Hepatocyte (in vitro differentiated cells): ENCODE results near the gene GUCD1. TPM values are rescaled to one million over a fixed set of nuclear protein-coding genes. Genes with fewer than 3 reads are reported as not detected.

ENCODE experiments used
- DNase-seq: peaks from one replicate; pipeline ENCODE4 v3.0.0-alpha.2; 2016; ENCODE audit warnings: low spot score
- H2AFZ ChIP-seq: fragments of 200-600 bp; sonication (generic); 2 replicates; pipeline ENCODE4 v1.6.0; 2016; ENCODE audit warnings: antibody characterized with exemption, mild to moderate bottlenecking
- H3K27ac ChIP-seq: fragments of 200-600 bp; sonication (generic); 2 replicates; pipeline ENCODE4 v1.5.1; 2016; ENCODE audit warnings: mild to moderate bottlenecking
- H3K27me3 ChIP-seq: fragments of 200-600 bp; sonication (generic); 2 replicates; pipeline ENCODE4 v1.6.1; 2016
- H3K36me3 ChIP-seq: fragments of 200-600 bp; sonication (generic); replicated peaks from 2 replicates; pipeline ENCODE4 v1.5.1; 2016; ENCODE audit warnings: low read depth; ENCODE audit not compliant: insufficient read depth
- H3K4me1 ChIP-seq: fragments of 200-600 bp; sonication (generic); 2 replicates; pipeline ENCODE4 v1.5.1; 2016; ENCODE audit warnings: mild to moderate bottlenecking, moderate library complexity; ENCODE audit not compliant: insufficient read depth
- H3K4me2 ChIP-seq: fragments of 200-600 bp; sonication (generic); 2 replicates; pipeline ENCODE4 v1.6.0; 2016
- H3K4me3 ChIP-seq: fragments of 200-600 bp; sonication (generic); 2 replicates; pipeline ENCODE4 v1.5.1; 2016; ENCODE audit warnings: mild to moderate bottlenecking
- H3K79me2 ChIP-seq: fragments of 200-600 bp; sonication (generic); 2 replicates; pipeline ENCODE4 v1.6.0; 2017; ENCODE audit warnings: mild to moderate bottlenecking
- H3K9me2 ChIP-seq: fragments of 200-600 bp; sonication (generic); replicated peaks from 2 replicates; pipeline ENCODE4 v1.6.0; 2017; ENCODE audit warnings: mild to moderate bottlenecking; ENCODE audit not compliant: insufficient read depth
- H3K9me3 ChIP-seq: fragments of 200-600 bp; sonication (generic); 2 replicates; pipeline ENCODE4 v1.5.1; 2016; ENCODE audit warnings: low read depth, mild to moderate bottlenecking
- H4K20me1 ChIP-seq: fragments of 200-600 bp; sonication (generic); 2 replicates; pipeline ENCODE4 v1.6.0; 2016; ENCODE audit warnings: mild to moderate bottlenecking; ENCODE audit not compliant: insufficient read depth, poor library complexity, severe bottlenecking
- CTCF ChIP-seq: fragments of 200-600 bp; sonication (generic); IDR thresholded peaks from 2 replicates; pipeline ENCODE4 v1.5.1; 2016; ENCODE audit warnings: antibody characterized with exemption, mild to moderate bottlenecking; ENCODE audit not compliant: poor library complexity
- EZH2 ChIP-seq: fragments of 200-600 bp; sonication (generic); IDR thresholded peaks from 2 replicates; pipeline ENCODE4 v1.6.1; 2016; ENCODE audit warnings: antibody characterized with exemption, mild to moderate bottlenecking, borderline replicate concordance
- EZH2phosphoT487 ChIP-seq: fragments of 200-600 bp; sonication (generic); IDR thresholded peaks from one replicate; pipeline ENCODE4 v1.6.1; 2018; ENCODE audit warnings: antibody characterized with exemption, mild to moderate bottlenecking, low read depth, moderate library complexity; ENCODE audit not compliant: unreplicated experiment, severe bottlenecking
- WGBS: methylation state at CpG from one replicate; pipeline ENCODE4 v1.1.6; 2016; ENCODE audit warnings: low lambda C conversion rate; ENCODE audit errors: missing lambda C conversion rate; 5-methylcytosine and 5-hydroxymethylcytosine counted together
- polyA plus RNA-seq: library from polyadenylated mRNA; unstranded; fragments of >200 nt; fragmentation: Nextera tagmentation; extraction: Ambion mirVana; gene quantifications from 2 replicates; pipeline ENCODE4 v1.2.1, GENCODE V29; 2016
- total RNA-seq: library from RNA; depleted of rRNA; stranded (reverse); fragments of >200 nt; gene quantifications from 2 replicates; pipeline ENCODE4 v1.2.3, GENCODE V29; 2014

The GUCD1 gene
- total and polyA plus RNA-seq, 2 experiments from 2014 or later = 102 to 149 TPM

- Histone ChIP-seq H3K79me2 (no peaks in the 10 kb centered on the region), H3K36me3 (no peaks in the 10 kb centered on the region), H3K9me2 (no peaks in the 10 kb centered on the region), H4K20me1 (no peaks in the 10 kb centered on the region), H3K27ac (peak overlapping the region; percentile 56), H2AFZ (no peak overlapping the region), H3K9me3 (no peaks in the 10 kb centered on the region), H3K4me1 (peaks cover 30% of the 10 kb centered on the region), H3K4me2 (no peak overlapping the region), H3K4me3 (no peak overlapping the region), H3K27me3 (no peaks in the 10 kb centered on the region)
- DNase-seq = peak; percentile 52
- 64% methylated on average over 16 of the region's 16 CpGs for WGBS
- no peak for TF ChIP-seq CTCF
- TF ChIP-seq EZH2phosphoT487 = no peak
- TF ChIP-seq EZH2 = no peak
Measured at GRCh38 chr22:24500277-24500820, 54.6 kb downstream of the GUCD1 start.

GRCh38 chr22:24499706-24500276 is 55.1 kb downstream of the GUCD1 start:
- Histone ChIP-seq H3K4me3 (no peak overlapping the region), H3K9me2 (no peaks in the 10 kb centered on the region), H3K27me3 (no peaks in the 10 kb centered on the region), H3K36me3 (no peaks in the 10 kb centered on the region), H2AFZ (no peak overlapping the region), H3K4me1 (peaks cover 32% of the 10 kb centered on the region), H3K79me2 (no peaks in the 10 kb centered on the region), H4K20me1 (no peaks in the 10 kb centered on the region), H3K9me3 (no peaks in the 10 kb centered on the region), H3K4me2 (no peak overlapping the region), H3K27ac (peak overlapping the region; percentile 56)
- no peak for DNase-seq
- no peak for TF ChIP-seq EZH2phosphoT487
- TF ChIP-seq EZH2 = no peak
- no peak for TF ChIP-seq CTCF
- 88% methylated on average over 10 of the region's 10 CpGs for WGBS

- Histone ChIP-seq H4K20me1 (no peaks in the 10 kb centered on the region), H3K4me1 (peaks cover 42% of the 10 kb centered on the region), H3K36me3 (no peaks in the 10 kb centered on the region), H3K9me2 (no peaks in the 10 kb centered on the region), H2AFZ (no peak overlapping the region), H3K4me3 (no peak overlapping the region), H3K79me2 (no peaks in the 10 kb centered on the region), H3K4me2 (no peak overlapping the region), H3K9me3 (no peaks in the 10 kb centered on the region), H3K27me3 (peaks cover 5% of the 10 kb centered on the region), H3K27ac (no peak overlapping the region)
- WGBS = 83% methylated on average over 11 of the region's 11 CpGs
- no peak for TF ChIP-seq EZH2phosphoT487
- no peak for TF ChIP-seq CTCF
- no peak for DNase-seq
Measured at GRCh38 chr22:24498824-24499223, 56.1 kb downstream of the GUCD1 start.

GRCh38 chr22:24497841-24498258 is 57.1 kb downstream of the GUCD1 start:
- peaks cover 47% of the 10 kb centered on the region for H3K4me1 ChIP-seq
- no peak for DNase-seq
- 100% methylated on average over 2 of the region's 2 CpGs for WGBS
- H4K20me1 ChIP-seq = no peaks in the 10 kb centered on the region
- H2AFZ ChIP-seq = no peak overlapping the region
- no peak overlapping the region for H3K4me2 ChIP-seq
- peaks cover 5% of the 10 kb centered on the region for H3K27me3 ChIP-seq
- TF ChIP-seq EZH2 (no peak), CTCF (no peak), EZH2phosphoT487 (no peak)
- H3K9me2 ChIP-seq = no peaks in the 10 kb centered on the region
- H3K4me3 ChIP-seq = no peak overlapping the region
- no peaks in the 10 kb centered on the region for H3K79me2 ChIP-seq
- H3K27ac ChIP-seq = no peak overlapping the region
- H3K9me3 ChIP-seq = no peaks in the 10 kb centered on the region
- no peaks in the 10 kb centered on the region for H3K36me3 ChIP-seq
